IMR-90 (cell line): ENCODE measurements around the gene FERMT2. TPM values are rescaled to one million over a fixed set of nuclear protein-coding genes. Genes with fewer than 3 reads are reported as not detected.
A peak's percentile ranks its signal among the peaks of the same experiment; 100 is the strongest.

Source experiments
- ATAC-seq: fragments of 200-7000 bp; cut with Tn5 transposase; 2 replicates; pipeline ENCODE4 v1.9.1; 2020; ENCODE audit warnings: low read depth, mild to moderate bottlenecking, moderate library complexity
- BruUV-seq: library from RNA; stranded (reverse); fragments of 400-500 nt; replicated peaks from 2 replicates; lab custom pipeline; 2021; lab: Mats Ljungman, UMichigan
- CTCF ChIA-PET: fragments of 300-600 bp; formaldehyde crosslinking; extraction: SDS; loops from one replicate; lab custom pipeline; 2021; ENCODE audit warnings: antibody characterized with exemption; lab: Yijun Ruan, JAX
- POLR2A ChIA-PET: fragments of 300-600 bp; sonication (Branson Sonifier 250); formaldehyde crosslinking; loops from one replicate; lab custom pipeline; 2022; ENCODE audit warnings: antibody characterized with exemption; ENCODE audit not compliant: unreplicated experiment; lab: Charles Lee
- DNase-seq: peaks from one replicate; pipeline ENCODE4 v3.0.0; 2013
- H2AFZ ChIP-seq: replicated peaks from 2 replicates; pipeline ENCODE3; 2013; ENCODE audit warnings: low read length, mild to moderate bottlenecking; ENCODE audit not compliant: poor library complexity
- H2AK5ac ChIP-seq: 2 replicates; pipeline ENCODE4 v1.6.1; 2013; ENCODE audit warnings: low read depth, low read length, inconsistent platforms
- H2AK9ac ChIP-seq: replicated peaks from 2 replicates; pipeline ENCODE3; 2013; ENCODE audit warnings: mild to moderate bottlenecking, low read depth, low read length, moderate library complexity; ENCODE audit not compliant: poor library complexity
- H2BK120ac ChIP-seq: 2 replicates; pipeline ENCODE4 v1.6.1; 2013; ENCODE audit warnings: low read depth, low read length, inconsistent platforms
- H2BK15ac ChIP-seq: 3 replicates; pipeline ENCODE4 v1.6.1; 2013; ENCODE audit warnings: low read depth, low read length, inconsistent platforms
- H2BK20ac ChIP-seq: 2 replicates; pipeline ENCODE4 v1.6.1; 2013; ENCODE audit warnings: low read depth, mild to moderate bottlenecking, inconsistent platforms, low read length, moderate library complexity
- H2BK5ac ChIP-seq: 2 replicates; pipeline ENCODE4 v1.6.1; 2013; ENCODE audit warnings: mild to moderate bottlenecking, low read depth, low read length, inconsistent platforms; ENCODE audit not compliant: poor library complexity, severe bottlenecking
- H3K14ac ChIP-seq: replicated peaks from 2 replicates; pipeline ENCODE4 v1.6.1; 2013; ENCODE audit warnings: low read depth, low read length, inconsistent platforms
- H3K18ac ChIP-seq: 2 replicates; pipeline ENCODE4 v1.6.1; 2013; ENCODE audit warnings: low read depth, low read length, control low read depth
- H3K23ac ChIP-seq: 2 replicates; pipeline ENCODE4 v1.6.1; 2013; ENCODE audit warnings: low read depth, low read length, inconsistent platforms
- H3K27ac ChIP-seq: 2 replicates; pipeline ENCODE4 v1.5.1; 2013; ENCODE audit warnings: mild to moderate bottlenecking, control low read depth, low read length; ENCODE audit not compliant: insufficient read depth
- H3K27me3 ChIP-seq: 2 replicates; pipeline ENCODE4 v1.6.1; 2013; ENCODE audit warnings: low read length; ENCODE audit not compliant: control insufficient read depth, insufficient read depth
- H3K36me3 ChIP-seq: 2 replicates; pipeline ENCODE4 v1.6.1; 2013; ENCODE audit warnings: low read length, mixed read lengths; ENCODE audit not compliant: control insufficient read depth, insufficient read depth
- H3K4ac ChIP-seq: 2 replicates; pipeline ENCODE4 v1.6.1; 2013; ENCODE audit warnings: low read depth, low read length, inconsistent platforms
- H3K4me1 ChIP-seq: 2 replicates; pipeline ENCODE4 v1.6.1; 2013; ENCODE audit warnings: low read length, mixed read lengths; ENCODE audit not compliant: control insufficient read depth, insufficient read depth
- H3K4me2 ChIP-seq: 2 replicates; pipeline ENCODE4 v1.6.1; 2013; ENCODE audit warnings: low read depth, mild to moderate bottlenecking, control low read depth, low read length, moderate library complexity
- H3K4me3 ChIP-seq: 2 replicates; pipeline ENCODE4 v1.5.1; 2013; ENCODE audit warnings: low read depth, mild to moderate bottlenecking, control low read depth, low read length, moderate library complexity; ENCODE audit not compliant: insufficient read depth
- H3K56ac ChIP-seq: 2 replicates; pipeline ENCODE4 v1.6.1; 2013; ENCODE audit warnings: low read length, inconsistent platforms; ENCODE audit not compliant: insufficient read depth; ENCODE audit errors: extremely low read depth
- H3K79me1 ChIP-seq, 2 experiments: 2 replicates each; pipeline ENCODE4 v1.6.1; 2013; ENCODE audit warnings: low read length in 2 of 2, inconsistent platforms in 1 of 2, low read depth in 1 of 2
- H3K9ac ChIP-seq: 2 replicates; pipeline ENCODE4 v1.6.1; 2013; ENCODE audit warnings: low read depth, low read length, control low read depth
- H3K9me1 ChIP-seq: 2 replicates; pipeline ENCODE4 v1.6.1; 2013; ENCODE audit warnings: low read length, inconsistent platforms; ENCODE audit not compliant: insufficient read depth
- H3K9me3 ChIP-seq: 2 replicates; pipeline ENCODE4 v1.6.1; 2013; ENCODE audit warnings: low read length; ENCODE audit not compliant: control insufficient read depth, insufficient read depth
- H4K20me1 ChIP-seq: 2 replicates; pipeline ENCODE4 v1.6.1; 2013; ENCODE audit warnings: low read length, inconsistent platforms; ENCODE audit not compliant: insufficient read depth
- H4K5ac ChIP-seq: 2 replicates; pipeline ENCODE4 v1.6.1; 2013; ENCODE audit warnings: mild to moderate bottlenecking, low read depth, low read length, control low read depth
- H4K8ac ChIP-seq, 2 experiments: 2 replicates each; pipeline ENCODE4 v1.6.1; 2013; ENCODE audit warnings: low read depth in 2 of 2, low read length in 2 of 2, control low read depth in 1 of 2, inconsistent platforms in 1 of 2
- H4K91ac ChIP-seq: 2 replicates; pipeline ENCODE4 v1.6.1; 2013; ENCODE audit warnings: low read depth, low read length, inconsistent platforms; ENCODE audit not compliant: insufficient read depth
- BHLHE40 ChIP-seq: fragments of 150-350 bp; IDR thresholded peaks from 2 replicates; pipeline ENCODE4 v1.6.1; 2016; ENCODE audit warnings: mild to moderate bottlenecking, low read depth, low read length
- CEBPB ChIP-seq: IDR thresholded peaks from 2 replicates; pipeline ENCODE4 v1.6.1; 2012; ENCODE audit warnings: low read depth, low read length, improper control_type of control experiment
- CHD1 ChIP-seq: IDR thresholded peaks from 2 replicates; pipeline ENCODE4 v1.6.1; 2012; ENCODE audit warnings: low read depth, low read length, improper control_type of control experiment
- CTCF ChIP-seq: conservative IDR thresholded peaks from 2 replicates; pipeline ENCODE4 v1.5.1; 2012; ENCODE audit warnings: mild to moderate bottlenecking, low read depth, low read length, improper control_type of control experiment
- MAFK ChIP-seq: IDR thresholded peaks from 2 replicates; pipeline ENCODE4 v1.6.1; 2012; ENCODE audit warnings: low read depth, low read length, improper control_type of control experiment
- MAZ ChIP-seq: IDR thresholded peaks from 2 replicates; pipeline ENCODE4 v1.6.1; 2012; ENCODE audit warnings: low read depth, mild to moderate bottlenecking, low read length, improper control_type of control experiment, moderate library complexity, borderline replicate concordance
- MXI1 ChIP-seq: IDR thresholded peaks from 2 replicates; pipeline ENCODE4 v1.6.1; 2012; ENCODE audit warnings: low read depth, mild to moderate bottlenecking, low read length, moderate library complexity, borderline replicate concordance
- NFE2L2 ChIP-seq: fragments of 150-350 bp; IDR thresholded peaks from 2 replicates; pipeline ENCODE4 v1.6.1; 2016; ENCODE audit warnings: low read depth, mild to moderate bottlenecking, low read length
- POLR2A ChIP-seq: IDR thresholded peaks from 2 replicates; pipeline ENCODE4 v1.6.1; 2012; ENCODE audit warnings: mild to moderate bottlenecking, low read depth, low read length
- RAD21 ChIP-seq: IDR thresholded peaks from 2 replicates; pipeline ENCODE4 v1.6.1; 2012; ENCODE audit warnings: low read length, improper control_type of control experiment
- RCOR1 ChIP-seq: IDR thresholded peaks from 2 replicates; pipeline ENCODE4 v1.6.1; 2012; ENCODE audit warnings: mild to moderate bottlenecking, low read length, improper control_type of control experiment; ENCODE audit not compliant: insufficient replicate concordance
- RFX5 ChIP-seq: IDR thresholded peaks from 2 replicates; pipeline ENCODE4 v1.8.0; 2012; ENCODE audit warnings: low read depth, mild to moderate bottlenecking, low read length, moderate library complexity
- SMC3 ChIP-seq: fragments of 150-350 bp; IDR thresholded peaks from 2 replicates; pipeline ENCODE4 v1.6.1; 2016; ENCODE audit warnings: low read depth, mild to moderate bottlenecking, antibody characterized with exemption, low read length, moderate library complexity
- USF2 ChIP-seq: fragments of 150-350 bp; IDR thresholded peaks from 2 replicates; pipeline ENCODE4 v1.6.1; 2017; ENCODE audit warnings: mild to moderate bottlenecking, antibody characterized with exemption, low read length, low read depth
- WGBS, 2 experiments: methylation state at CpG; one replicate each; pipeline versions ENCODE4 v1.1.5 to v1.1.7; 2013; ENCODE audit warnings: missing lambda C conversion rate in 2 of 2; ENCODE audit not compliant: insufficient read length in 1 of 2; ENCODE audit errors: extremely low coverage in 2 of 2; 5-methylcytosine and 5-hydroxymethylcytosine counted together
- dilution Hi-C: fragments of 300-500 bp; cut with HindIII; formaldehyde crosslinking; loops from one replicate; pipeline ENCODE4 v1.14.3; 2018; ENCODE audit warnings: low sequenced_read_pairs; ENCODE audit not compliant: unreplicated experiment
- in situ Hi-C: fragments of 300-500 bp; cut with MboI; formaldehyde crosslinking; loops from 3 replicates; pipeline ENCODE4 v1.14.3; 2019; ENCODE audit warnings: low sequenced_read_pairs, inconsistent platforms, mixed read lengths
- intact Hi-C: fragments of 100-400 bp; cut with micrococcal nuclease; formaldehyde crosslinking; loops from 2 replicates; pipeline ENCODE4 v1.10.0; 2022
- polyA plus RNA-seq, 3 experiments: library from polyadenylated mRNA; depleted of rRNA; stranded (reverse); fragments of >200 nt; gene quantifications; 2 replicates each; pipeline ENCODE4 v1.2.3, GENCODE V29; 2012; ENCODE audit warnings: low replicate concordance in 1 of 3
- total RNA-seq: library from RNA; depleted of rRNA; stranded (reverse); fragments of >200 nt; gene quantifications from 2 replicates; pipeline ENCODE4 v1.2.3, GENCODE V29; 2012
- TF ChIP-seq, protein P1 (sequence below): fragments of 150-350 bp; IDR thresholded peaks from 2 replicates; pipeline ENCODE4 v1.6.1; 2016; ENCODE audit warnings: low read depth, mild to moderate bottlenecking, low read length, moderate library complexity, borderline replicate concordance

FERMT2 gene
- total and polyA plus RNA-seq, 2 of the 4 experiments (the other 2 are of a cell fraction): 131 to 217 TPM

DNA sequence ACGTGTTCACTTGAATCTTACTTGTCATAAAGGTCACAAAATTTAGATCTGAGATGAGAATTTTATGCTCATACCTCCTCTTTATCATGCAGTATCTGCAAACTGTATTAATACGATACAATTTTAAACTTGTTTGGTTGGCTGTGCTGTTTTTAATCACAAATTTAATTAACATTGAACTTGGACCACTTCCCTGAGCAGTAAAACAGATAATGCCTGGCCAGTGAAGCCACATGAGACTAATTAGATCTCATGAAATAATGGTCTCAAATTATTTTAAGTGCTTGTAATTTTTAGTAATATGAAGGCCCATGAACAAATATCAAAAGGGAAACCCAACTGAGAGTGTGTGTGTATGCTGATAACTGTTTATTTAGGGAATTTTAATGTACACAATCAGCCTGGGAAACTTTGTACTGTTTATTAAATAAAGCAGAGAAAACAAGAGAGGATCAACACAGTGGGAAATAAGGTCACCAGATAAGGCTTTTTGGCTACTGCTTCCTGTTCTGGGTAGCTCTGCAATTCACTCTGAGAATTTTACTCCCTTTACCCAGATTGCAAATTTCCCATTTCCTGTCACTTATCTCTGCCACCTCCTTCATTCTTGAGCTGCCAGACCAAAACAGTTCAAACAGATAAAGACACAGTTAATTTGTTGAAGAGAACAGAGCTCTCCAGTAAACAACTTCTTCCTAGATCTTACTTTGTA, 97.9 kb downstream of the FERMT2 start:
- Histone ChIP-seq H3K27me3 (no peaks in the 10 kb centered on the region), H2BK120ac (no peak overlapping the region), H3K36me3 (peaks cover 15% of the 10 kb centered on the region), H2BK15ac (no peak overlapping the region), H2AK9ac (no peak overlapping the region), H2BK20ac (no peak overlapping the region), H3K23ac (peak overlapping the region; percentile 44; the same call in 1 of the 2 replicates), H3K18ac (peak overlapping the region; percentile 9; the same call in 1 of the 2 replicates), H4K91ac (no peak overlapping the region), H2AK5ac (no peak overlapping the region), H4K20me1 (no peaks in the 10 kb centered on the region), H3K14ac (no peak overlapping the region), H4K5ac (no peak overlapping the region; the same call in 1 of the 2 replicates), H3K27ac (no peak overlapping the region), H3K9me3 (no peaks in the 10 kb centered on the region), H4K8ac (0 out of 4 replicates have a peak overlapping the region, but pooled peaks of 1 of the 2 experiments have one; percentile 8), H2BK5ac (peak overlapping the region; percentile 61), H2AFZ (no peak overlapping the region), H3K4me2 (peak overlapping the region; percentile 54; the same call in 1 of the 2 replicates), H3K4ac (no peak overlapping the region), H3K9ac (no peak overlapping the region), H3K56ac (no peak overlapping the region), H3K79me1 (peaks cover 3 to 10% of the 10 kb centered on the region in 2 experiments; a peak in 2 of 4 replicates), H3K9me1 (peaks cover 4% of the 10 kb centered on the region), H3K4me3 (no peak overlapping the region), H3K4me1 (peaks cover 2% of the 10 kb centered on the region; the same call in 1 of the 2 replicates)
- DNase-seq (peak; percentile 20), ATAC-seq (peak; percentile 43)
- ChIA-PET CTCF (interaction anchor here (0.6 kb wide), 1 partner anchor 108 kb away, joined by 3 read pairs; no protein-coding TSS in a partner anchor), POLR2A (no interaction called here)
- TF ChIP-seq MAZ (no peak), MAFK (no peak), CTCF (no peak), CHD1 (no peak), CEBPB (no peak), NFE2L2 (no peak), RFX5 (no peak), MXI1 (no peak), BHLHE40 (no peak), RCOR1 (no peak), RAD21 (no peak), POLR2A (no peak), SMC3 (no peak), USF2 (no peak)
- TF ChIP-seq, protein P1, sequence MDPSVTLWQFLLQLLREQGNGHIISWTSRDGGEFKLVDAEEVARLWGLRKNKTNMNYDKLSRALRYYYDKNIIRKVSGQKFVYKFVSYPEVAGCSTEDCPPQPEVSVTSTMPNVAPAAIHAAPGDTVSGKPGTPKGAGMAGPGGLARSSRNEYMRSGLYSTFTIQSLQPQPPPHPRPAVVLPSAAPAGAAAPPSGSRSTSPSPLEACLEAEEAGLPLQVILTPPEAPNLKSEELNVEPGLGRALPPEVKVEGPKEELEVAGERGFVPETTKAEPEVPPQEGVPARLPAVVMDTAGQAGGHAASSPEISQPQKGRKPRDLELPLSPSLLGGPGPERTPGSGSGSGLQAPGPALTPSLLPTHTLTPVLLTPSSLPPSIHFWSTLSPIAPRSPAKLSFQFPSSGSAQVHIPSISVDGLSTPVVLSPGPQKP: no peak
- in situ Hi-C loops (no loop called here), intact Hi-C loops (no loop called here), dilution Hi-C loops (no loop called here)
- BruUV-seq: no TSS peak
- WGBS, 2 experiments: no CpG with 5 or more reads among the region's 2 CpGs
